Smooth muscle cell (in vitro differentiated cells): ENCODE results near the gene RALGDS. TPM values are rescaled to one million over a fixed set of nuclear protein-coding genes. Genes with fewer than 3 reads are reported as not detected.

ENCODE experiments used
- DNase-seq: peaks from one replicate; lab custom pipeline; 2025; ENCODE audit not compliant: unreplicated experiment; lab: John Stamatoyannopoulos, UW
- H2AFZ ChIP-seq: fragments of 200-600 bp; sonication (generic); 2 replicates; pipeline ENCODE4 v1.6.0; 2016; ENCODE audit warnings: antibody characterized with exemption, low read depth, mild to moderate bottlenecking
- H3F3A ChIP-seq: fragments of 200-600 bp; sonication (generic); 2 replicates; pipeline ENCODE4 v1.6.0; 2017; ENCODE audit warnings: antibody characterized with exemption, low read depth
- H3K27ac ChIP-seq: fragments of 200-600 bp; sonication (generic); 2 replicates; pipeline ENCODE4 v1.5.1; 2016; ENCODE audit warnings: low read depth, mild to moderate bottlenecking
- H3K27me3 ChIP-seq: fragments of 200-600 bp; sonication (generic); 2 replicates; pipeline ENCODE4 v1.6.1; 2016; ENCODE audit warnings: low read depth, mild to moderate bottlenecking
- H3K36me3 ChIP-seq: fragments of 200-600 bp; sonication (generic); 2 replicates; pipeline ENCODE4 v1.5.1; 2016; ENCODE audit warnings: low read depth
- H3K4me1 ChIP-seq: fragments of 200-600 bp; sonication (generic); 2 replicates; pipeline ENCODE4 v1.5.1; 2016; ENCODE audit warnings: low read depth
- H3K4me2 ChIP-seq: fragments of 200-600 bp; sonication (generic); 2 replicates; pipeline ENCODE4 v1.6.0; 2016; ENCODE audit warnings: mild to moderate bottlenecking
- H3K4me3 ChIP-seq: fragments of 200-600 bp; sonication (generic); 2 replicates; pipeline ENCODE4 v1.5.1; 2016; ENCODE audit warnings: mild to moderate bottlenecking
- H3K79me2 ChIP-seq: fragments of 200-600 bp; sonication (generic); 2 replicates; pipeline ENCODE4 v1.6.0; 2016; ENCODE audit warnings: low read depth, mild to moderate bottlenecking
- H3K9ac ChIP-seq: fragments of 200-600 bp; sonication (generic); 2 replicates; pipeline ENCODE4 v1.6.0; 2016; ENCODE audit warnings: low read depth
- H3K9me3 ChIP-seq: fragments of 200-600 bp; sonication (generic); replicated peaks from 2 replicates; pipeline ENCODE4 v1.5.1; 2016; ENCODE audit warnings: low read depth
- H4K20me1 ChIP-seq: fragments of 200-600 bp; sonication (generic); 2 replicates; pipeline ENCODE4 v1.6.0; 2016; ENCODE audit warnings: low read depth
- WGBS: methylation state at CpG from one replicate; pipeline ENCODE4 v1.1.7; 2016; ENCODE audit warnings: low lambda C conversion rate; 5-methylcytosine and 5-hydroxymethylcytosine counted together
- polyA plus RNA-seq: library from polyadenylated mRNA; unstranded; fragments of >200 nt; fragmentation: Nextera tagmentation; extraction: Ambion mirVana; gene quantifications from 2 replicates; pipeline ENCODE4 v1.2.1, GENCODE V29; 2016
- total RNA-seq: library from RNA; depleted of rRNA; stranded (reverse); fragments of >200 nt; gene quantifications from 2 replicates; pipeline ENCODE4 v1.2.3, GENCODE V29; 2014
- TF ChIP-seq, protein P1 (sequence below): fragments of 200-600 bp; sonication (generic); IDR thresholded peaks from 2 replicates; pipeline ENCODE4 v1.5.1; 2017; ENCODE audit warnings: borderline replicate concordance, mild to moderate bottlenecking, antibody characterized with exemption; ENCODE audit not compliant: insufficient read depth, poor library complexity, severe bottlenecking

Gene RALGDS
- total and polyA plus RNA-seq, 2 experiments from 2014 or later = 27.8 to 37.7 TPM

DNA sequence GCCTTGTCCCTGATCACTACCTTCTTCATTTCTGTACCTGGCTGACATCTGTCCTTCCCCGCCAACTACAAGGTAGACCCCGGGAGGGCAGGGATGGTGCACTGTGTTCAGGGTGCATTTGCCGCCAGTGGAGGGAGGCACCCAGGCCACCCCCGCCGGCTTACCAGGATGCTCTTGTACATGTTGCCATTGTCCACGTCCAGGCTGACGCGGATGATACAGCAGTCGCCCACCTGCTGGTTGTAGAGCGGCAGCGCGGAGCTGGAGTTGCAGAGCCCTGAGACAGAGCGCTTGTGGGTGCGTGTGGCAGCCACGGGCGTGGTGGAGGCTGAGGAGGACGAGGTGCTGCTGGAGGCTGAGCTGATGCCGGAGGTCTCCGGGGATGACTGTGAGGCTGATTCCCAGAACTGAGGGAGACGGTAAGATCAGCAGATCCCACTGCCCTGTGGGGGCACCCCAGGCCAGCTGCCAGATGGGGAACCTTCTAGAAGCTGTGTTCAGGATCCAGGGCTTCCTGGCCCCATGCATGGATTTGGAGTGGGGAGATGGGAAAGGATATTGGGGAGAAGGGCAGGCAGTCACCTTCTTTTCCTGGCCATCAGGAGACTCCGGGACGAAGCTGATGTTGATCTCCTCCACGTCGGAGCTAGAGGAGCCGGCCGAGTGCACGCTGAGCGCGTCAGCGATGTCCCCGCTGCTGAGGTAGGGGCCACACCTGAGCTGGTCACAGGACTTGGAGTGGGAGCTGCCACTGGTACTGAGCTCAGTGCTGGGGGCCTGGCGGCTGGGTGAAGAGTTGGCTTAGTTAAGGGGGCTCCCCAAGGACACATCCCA is 19.5 kb downstream of the RALGDS start:
- Histone ChIP-seq H3K9me3 (no peaks in the 10 kb centered on the region), H3K79me2 (no peaks in the 10 kb centered on the region), H4K20me1 (no peaks in the 10 kb centered on the region), H3K4me1 (no peaks in the 10 kb centered on the region), H3F3A (no peaks in the 10 kb centered on the region), H3K27me3 (no peaks in the 10 kb centered on the region), H3K4me2 (no peak overlapping the region), H3K27ac (no peak overlapping the region), H2AFZ (no peak overlapping the region), H3K9ac (no peak overlapping the region), H3K4me3 (no peak overlapping the region), H3K36me3 (peaks cover 6% of the 10 kb centered on the region)
- no peak for DNase-seq
- TF ChIP-seq, protein P1, sequence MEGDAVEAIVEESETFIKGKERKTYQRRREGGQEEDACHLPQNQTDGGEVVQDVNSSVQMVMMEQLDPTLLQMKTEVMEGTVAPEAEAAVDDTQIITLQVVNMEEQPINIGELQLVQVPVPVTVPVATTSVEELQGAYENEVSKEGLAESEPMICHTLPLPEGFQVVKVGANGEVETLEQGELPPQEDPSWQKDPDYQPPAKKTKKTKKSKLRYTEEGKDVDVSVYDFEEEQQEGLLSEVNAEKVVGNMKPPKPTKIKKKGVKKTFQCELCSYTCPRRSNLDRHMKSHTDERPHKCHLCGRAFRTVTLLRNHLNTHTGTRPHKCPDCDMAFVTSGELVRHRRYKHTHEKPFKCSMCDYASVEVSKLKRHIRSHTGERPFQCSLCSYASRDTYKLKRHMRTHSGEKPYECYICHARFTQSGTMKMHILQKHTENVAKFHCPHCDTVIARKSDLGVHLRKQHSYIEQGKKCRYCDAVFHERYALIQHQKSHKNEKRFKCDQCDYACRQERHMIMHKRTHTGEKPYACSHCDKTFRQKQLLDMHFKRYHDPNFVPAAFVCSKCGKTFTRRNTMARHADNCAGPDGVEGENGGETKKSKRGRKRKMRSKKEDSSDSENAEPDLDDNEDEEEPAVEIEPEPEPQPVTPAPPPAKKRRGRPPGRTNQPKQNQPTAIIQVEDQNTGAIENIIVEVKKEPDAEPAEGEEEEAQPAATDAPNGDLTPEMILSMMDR = no peak
- 95% methylated on average over 32 of the region's 32 CpGs for WGBS

DNA sequence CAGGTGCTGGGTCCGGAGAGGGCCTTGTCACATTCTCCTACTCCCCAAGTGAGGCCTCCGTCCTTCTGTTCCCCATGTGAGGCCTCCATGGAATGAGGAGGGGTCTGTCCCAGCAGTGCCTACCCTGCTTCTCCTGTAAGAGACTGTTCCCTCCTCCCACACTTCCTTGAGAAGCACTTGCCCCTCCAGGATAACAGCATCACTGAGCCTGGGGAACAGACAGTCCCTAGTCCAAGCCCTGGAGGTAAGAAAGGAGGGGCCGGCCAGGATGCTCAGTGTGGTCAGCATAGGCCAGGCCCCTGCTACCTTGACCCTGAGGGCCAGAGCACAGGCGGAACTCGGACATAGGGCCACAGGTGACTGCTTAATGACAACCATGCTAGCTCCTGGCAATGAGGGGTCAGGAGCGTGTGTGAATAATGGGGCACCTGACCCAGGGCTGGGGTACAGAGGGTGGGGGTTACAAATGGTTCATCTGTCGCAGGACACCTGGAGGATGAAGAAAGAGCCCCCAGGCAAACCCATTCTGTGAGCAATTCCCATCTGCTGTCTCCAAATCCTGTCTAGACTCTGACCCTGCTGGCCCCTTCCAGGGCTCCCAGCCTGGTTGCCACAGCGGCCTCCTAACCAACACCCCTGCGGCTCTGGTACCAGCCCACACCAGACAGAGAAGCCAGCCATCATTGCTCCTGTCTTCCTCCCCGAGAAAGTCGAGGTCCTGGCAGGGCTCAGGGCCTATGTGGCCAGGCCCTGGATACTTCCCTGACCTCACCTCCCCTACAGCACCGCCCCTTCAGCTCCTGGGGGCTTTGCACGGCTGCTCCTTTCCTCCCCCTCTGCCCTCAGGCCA is 20.3 kb downstream of the RALGDS start:
- Histone ChIP-seq H3K4me1 (no peaks in the 10 kb centered on the region), H3K4me3 (no peak overlapping the region), H3K79me2 (no peaks in the 10 kb centered on the region), H3K9me3 (no peaks in the 10 kb centered on the region), H3K27ac (no peak overlapping the region), H3K36me3 (peaks cover 6% of the 10 kb centered on the region), H2AFZ (no peak overlapping the region), H3F3A (no peaks in the 10 kb centered on the region), H3K9ac (no peak overlapping the region), H3K4me2 (no peak overlapping the region), H4K20me1 (no peaks in the 10 kb centered on the region), H3K27me3 (no peaks in the 10 kb centered on the region)
- no peak for DNase-seq
- 93% methylated on average over 13 of the region's 13 CpGs for WGBS
- TF ChIP-seq, protein P1 = no peak

DNA sequence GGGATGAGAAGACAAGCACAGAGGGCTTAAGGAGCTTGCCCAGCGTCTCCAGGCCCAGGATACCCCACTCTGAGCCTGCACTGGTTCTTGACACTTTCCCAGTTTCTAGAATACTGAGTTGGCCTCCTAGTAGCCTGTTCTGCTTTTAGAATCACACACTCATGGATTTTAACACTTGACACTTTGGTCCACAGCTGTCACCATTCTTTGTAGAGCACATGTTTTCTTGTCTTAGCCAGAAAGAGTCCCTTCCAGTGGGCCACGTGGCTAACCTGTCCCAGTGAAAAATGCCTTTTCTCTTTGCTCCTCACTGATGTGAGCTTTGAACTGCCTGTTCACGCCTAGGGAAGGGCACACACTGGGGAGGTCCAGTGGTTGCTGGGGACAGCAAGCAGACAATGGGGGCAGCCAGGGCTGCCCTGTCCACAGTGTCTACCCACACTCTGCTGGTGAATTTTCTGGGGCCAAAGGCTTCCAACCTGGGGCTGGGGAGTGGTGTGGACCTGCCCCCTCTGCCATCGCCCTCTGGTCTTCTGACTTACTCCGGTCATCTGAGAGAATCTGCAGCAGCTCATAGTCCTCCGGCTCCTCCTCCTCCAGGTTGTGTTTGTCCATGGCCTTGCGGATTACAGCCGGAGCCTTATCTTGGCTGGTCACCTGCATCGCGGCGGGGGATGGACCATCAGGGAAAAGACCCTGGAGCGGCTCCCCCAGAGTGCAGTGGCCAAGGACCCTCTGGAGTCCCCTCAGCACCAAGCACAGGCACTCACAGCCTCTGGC is 21.1 kb downstream of the RALGDS start:
- Histone ChIP-seq H3K4me2 (no peak overlapping the region), H3F3A (no peaks in the 10 kb centered on the region), H3K4me3 (no peak overlapping the region), H3K79me2 (no peaks in the 10 kb centered on the region), H3K27ac (no peak overlapping the region), H3K4me1 (no peaks in the 10 kb centered on the region), H4K20me1 (no peaks in the 10 kb centered on the region), H3K27me3 (no peaks in the 10 kb centered on the region), H2AFZ (no peak overlapping the region), H3K36me3 (peaks cover 6% of the 10 kb centered on the region), H3K9ac (no peak overlapping the region), H3K9me3 (no peaks in the 10 kb centered on the region)
- WGBS = 99% methylated on average over 12 of the region's 12 CpGs
- no peak for DNase-seq
- TF ChIP-seq, protein P1 = no peak
